NOMO-1 treated with DMSO at 0.1 percent for 48 hours (cell line): ENCODE results near the gene CGRRF1.

ENCODE experiments used
- DNase-seq: peaks from one replicate; lab custom pipeline; 2025; ENCODE audit not compliant: unreplicated experiment; lab: John Stamatoyannopoulos, UW

The CGRRF1 gene

DNA sequence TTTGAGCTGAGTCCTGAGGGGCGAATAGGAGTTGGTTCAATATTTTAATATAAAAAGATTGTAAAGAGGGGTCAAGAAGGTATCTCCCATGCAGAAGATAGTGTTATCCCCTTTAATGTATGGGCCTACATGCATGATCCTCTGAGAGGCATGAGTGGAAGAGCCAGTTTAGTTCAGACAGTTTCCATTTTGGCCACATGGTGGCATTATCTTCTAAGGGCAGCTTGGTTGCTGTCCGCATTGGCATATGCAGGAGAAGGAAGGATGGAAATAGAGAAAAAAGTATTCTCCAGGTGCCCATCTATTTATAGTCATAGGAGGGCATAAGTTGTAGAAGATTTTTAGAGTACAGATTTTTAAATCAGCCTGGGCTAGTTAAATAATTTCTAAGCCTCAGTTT lies 62.6 kb downstream of the CGRRF1 start:
- DNase-seq = no peak

DNA sequence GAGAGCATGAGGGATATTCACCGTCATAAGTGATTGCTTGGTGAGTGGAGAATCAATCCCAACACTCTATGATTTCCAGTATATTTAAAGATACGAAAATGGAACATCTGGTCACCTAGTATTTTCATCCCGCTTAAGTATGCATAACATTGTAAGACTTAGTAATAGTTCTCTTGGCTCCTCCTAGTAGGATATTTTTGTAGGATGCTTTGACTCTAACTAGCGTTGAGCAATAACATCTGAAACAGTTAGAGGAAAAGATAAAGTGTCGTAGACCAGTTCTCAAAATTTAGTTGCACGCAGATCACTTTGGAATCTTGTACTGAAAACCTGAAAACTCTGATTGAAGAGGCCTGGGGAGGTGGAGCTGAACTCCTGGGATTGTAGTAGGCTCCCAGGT lies 64.8 kb downstream of the CGRRF1 start:
- no peak for DNase-seq

DNA sequence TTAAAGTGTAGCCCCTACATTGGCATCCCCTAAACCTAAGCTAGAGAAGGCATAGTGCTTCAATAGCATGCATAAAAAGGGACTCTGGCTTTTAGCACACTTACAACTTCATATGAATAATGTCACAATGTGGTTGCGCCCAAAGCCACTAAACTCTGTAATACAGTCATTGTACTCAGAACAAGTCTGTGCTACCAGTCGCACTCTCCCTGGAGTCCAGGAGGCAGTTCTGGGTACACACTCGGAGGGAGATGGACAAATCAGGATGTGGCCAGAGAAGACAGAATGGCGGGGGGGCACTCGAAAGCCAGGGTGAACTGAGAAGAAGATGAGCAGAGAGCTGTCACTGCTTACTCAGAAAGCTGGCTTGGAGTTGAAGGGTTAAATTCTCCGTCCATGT lies 67.8 kb downstream of the CGRRF1 start:
- no peak for DNase-seq

DNA sequence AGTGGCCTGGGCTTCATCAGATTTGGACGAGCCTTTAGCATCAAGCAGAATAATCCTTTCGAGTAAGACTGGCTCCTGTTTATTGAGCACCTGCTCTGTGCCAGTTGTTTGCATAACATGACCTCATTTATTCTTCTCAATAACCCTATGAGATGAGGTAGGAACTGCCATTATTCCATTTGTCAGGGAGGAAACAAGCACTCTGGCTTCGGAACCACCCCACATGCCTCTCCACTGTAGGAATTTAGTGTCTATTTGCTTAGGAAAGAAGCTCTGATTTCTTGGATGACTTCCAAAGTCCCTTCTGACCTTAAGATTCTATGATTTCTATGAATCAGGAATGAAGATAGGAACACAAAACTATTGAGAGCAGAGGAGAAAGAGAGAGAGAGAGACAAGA lies 68.3 kb downstream of the CGRRF1 start:
- no peak for DNase-seq

DNA sequence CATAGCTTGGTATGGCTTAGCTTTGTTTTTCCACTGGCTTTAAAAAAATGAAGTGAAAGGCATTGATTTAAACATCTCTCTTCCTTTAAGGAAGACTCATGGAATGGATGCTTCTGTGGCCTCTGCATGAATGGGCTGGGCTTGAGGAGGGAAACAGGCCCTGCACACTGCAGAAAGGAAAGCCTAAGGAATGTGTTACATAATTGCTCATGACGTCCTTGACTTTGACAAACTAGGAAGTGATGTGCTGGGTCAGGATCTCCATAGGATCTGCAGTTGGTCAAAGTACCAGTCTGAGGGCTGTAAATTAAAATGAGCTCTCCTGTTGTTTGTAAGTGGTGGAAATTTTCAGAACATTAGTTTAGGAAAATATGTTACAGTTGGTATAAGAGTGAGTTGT lies 69.9 kb downstream of the CGRRF1 start:
- no peak for DNase-seq

DNA sequence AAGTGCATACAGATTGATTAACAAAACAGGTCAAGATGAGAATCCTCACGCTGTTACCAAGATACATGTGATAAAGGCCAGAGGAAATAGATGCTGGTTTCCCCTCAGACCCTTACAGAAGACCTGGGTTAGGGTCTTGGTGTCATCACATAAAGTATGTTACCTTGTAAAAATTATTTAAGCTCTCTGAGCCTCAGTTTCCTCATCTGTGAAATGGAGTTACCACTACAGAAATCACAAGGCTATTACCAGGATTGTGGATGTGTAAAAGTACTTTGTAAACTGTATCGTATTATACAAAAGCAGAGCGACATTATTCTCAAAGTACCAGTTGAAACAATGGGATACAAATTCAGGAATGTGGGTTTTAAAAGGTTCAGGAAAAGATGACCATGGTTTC lies 71.2 kb downstream of the CGRRF1 start:
- DNase-seq = no peak

DNA sequence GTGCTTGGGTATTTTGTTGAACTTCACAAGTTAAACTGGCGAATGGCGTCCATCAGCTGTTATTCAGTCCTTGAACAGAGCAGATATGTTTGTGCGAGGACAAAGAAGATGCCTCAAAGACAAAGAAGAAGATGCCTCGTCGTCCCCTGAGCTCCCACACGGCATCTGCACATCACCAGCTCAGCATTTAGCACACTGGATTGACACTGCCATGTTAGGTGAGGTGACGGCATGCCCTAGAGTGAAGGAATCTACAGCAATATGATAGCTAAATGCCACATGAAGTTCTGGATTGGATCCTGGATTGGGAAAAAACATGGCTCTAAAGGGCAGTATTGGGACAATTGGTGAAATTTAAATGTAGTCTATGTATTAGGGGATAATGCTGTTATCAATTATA lies 72.6 kb downstream of the CGRRF1 start:
- no peak for DNase-seq

DNA sequence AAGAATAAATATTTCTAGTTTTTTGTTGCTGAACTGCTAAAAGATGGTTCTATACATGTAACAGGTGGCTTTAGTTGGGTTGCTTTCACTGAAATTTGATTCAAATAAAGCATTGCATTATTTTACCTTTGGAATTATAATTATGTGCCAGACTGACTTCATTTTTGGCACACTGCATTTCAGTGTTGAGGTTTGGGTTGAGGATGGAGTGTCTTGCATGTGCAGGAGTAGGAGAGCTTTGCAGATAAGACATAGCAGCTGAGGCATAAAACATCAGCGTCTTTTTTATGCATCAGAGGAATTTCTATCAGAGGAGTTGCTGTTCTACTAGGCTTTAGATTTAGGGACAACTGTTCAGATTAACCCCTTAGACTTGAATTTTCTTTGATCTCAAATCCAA lies 74.4 kb downstream of the CGRRF1 start:
- DNase-seq = no peak

DNA sequence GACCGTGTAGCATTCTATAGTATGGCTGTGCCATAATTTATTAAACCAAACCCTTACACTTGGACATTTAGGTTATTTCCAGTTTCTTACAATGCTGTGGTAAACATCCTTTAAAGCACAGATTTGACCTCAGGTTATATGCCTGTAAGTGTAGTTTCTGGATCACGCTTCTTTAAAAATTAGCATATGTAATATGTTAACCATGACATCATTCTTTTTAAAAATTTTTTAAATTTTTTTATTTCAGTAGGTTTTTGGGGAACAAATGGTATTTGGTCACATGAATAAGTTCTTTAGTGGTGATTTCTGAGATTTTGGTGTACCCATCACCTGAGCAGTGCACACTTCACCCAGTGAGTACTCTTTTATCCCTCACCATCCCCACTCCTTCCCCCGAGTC lies 75.5 kb downstream of the CGRRF1 start:
- DNase-seq = no peak
